GM19240 (cell line): ENCODE data around the gene PAXIP1.

Source experiments
- DNase-seq: peaks from one replicate; pipeline ENCODE4 v3.0.0; 2011; ENCODE audit warnings: low spot score; ENCODE audit not compliant: insufficient read length

Gene PAXIP1

DNA sequence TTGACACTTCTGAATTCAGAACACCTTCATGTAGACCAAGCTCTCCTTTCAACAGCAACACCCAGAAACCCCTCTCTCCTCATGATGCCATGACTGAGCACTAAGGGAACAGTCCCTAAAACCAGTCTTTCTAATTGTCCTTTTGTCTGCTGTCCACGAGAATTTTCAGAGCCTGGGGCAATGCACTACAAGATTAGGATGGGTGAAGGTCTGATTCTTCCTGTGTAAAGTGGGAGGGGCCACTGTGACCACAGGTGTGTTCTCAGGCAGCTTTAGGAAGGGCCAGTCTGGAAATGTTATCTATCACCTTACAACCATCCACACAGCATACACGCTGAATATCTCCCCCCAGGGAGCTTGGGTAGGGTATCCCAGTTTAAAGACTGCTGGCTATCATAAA is 7.9 kb downstream of the PAXIP1 start:
- no peak for DNase-seq

DNA sequence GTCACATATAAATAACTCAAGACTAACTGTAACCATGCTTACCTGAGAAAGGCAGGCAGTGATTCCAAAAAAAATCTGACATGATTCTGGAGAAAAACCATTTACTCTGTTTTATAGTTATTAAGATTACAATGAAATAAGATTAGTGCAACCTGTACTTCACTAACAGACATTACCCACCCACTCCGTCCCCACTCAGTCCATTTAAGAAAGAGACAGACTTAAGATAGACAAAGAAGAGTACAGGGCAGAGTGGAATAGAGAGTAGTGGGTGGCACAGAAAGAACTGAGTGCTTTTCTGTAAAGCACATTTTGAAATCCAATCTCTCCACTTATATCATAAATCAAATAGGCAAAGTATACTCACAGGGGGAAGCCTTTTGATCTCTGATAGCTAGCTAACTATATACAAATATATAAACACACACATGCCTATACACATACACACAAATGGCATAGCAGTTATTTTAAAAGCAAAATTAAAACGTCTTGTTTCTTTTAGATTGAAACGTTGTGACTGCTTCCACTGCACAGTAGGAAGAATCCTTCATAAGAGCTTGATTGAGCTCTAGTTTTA is 11.9 kb downstream of the PAXIP1 start:
- DNase-seq = no peak

DNA sequence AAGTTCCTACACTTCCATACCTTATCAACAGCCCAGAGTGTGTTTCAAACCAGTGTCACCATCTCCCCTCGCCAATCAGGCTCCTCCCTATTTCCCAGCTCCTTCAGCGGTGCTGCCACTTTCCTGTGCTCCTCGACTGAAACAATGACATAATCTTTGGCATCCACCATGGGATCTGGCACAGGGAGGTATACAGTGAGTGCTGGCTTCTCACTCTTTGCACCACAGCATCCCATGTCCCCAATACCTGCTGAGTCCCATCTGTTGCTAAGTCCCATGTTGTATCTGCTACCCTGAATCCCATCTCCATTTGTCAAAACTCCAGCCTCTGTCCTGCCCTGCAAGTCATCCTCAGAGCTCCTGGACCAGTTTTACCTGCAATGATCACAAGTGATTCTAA is 15.4 kb downstream of the PAXIP1 start:
- DNase-seq = no peak

DNA sequence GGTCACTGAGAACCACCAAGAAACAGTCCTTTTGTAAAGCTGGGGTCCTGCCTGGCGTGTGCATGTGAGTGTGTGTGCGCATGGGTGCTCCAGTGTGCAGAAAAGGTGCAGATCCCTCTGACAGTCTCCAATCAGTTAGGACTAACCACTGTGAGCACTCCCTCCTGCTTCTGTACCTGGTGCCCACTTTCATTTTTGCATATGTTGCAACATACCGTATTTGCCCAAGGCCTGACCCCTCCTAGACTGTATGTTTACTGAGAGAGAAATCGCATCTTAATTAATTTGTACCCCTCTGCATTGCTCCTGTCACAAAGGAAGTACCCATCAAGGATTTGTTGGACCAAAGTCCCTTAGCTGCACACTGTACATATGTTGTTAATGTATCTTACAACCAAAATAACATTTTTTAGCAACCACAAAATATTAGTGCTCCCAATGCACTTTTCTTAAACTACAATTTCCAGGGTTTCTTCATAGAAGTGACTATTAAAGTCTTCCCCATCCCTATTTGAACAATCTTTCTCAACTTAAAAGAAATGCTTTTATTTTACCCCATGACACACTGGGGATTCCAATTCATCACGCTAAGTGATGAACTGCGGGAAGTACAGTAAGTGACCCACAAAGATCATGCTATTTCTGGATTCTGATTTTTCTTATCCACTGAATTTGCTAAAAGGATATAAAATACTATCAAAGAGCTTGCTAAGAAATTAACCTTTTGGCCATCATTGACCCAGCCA is 16.6 kb downstream of the PAXIP1 start:
- no peak for DNase-seq

DNA sequence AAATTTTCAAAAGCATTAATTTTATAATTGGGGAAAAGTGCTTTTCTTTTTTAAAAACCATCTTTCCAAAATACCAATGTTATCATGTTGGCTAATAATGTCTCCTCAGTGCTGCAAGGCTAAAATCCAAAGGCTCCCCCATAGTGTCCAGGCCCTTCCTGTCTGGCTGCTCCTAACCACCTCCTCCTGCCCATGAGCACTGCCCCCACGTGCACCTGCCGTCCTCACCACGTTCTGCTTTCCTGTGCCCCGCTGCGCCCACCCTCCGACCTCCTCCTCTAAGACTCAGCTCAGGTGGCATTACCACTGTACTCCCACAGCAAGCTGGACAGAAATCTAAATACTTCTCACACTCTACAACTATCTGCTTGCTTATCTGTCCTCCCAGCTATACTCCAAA is 17.7 kb downstream of the PAXIP1 start:
- no peak for DNase-seq

DNA sequence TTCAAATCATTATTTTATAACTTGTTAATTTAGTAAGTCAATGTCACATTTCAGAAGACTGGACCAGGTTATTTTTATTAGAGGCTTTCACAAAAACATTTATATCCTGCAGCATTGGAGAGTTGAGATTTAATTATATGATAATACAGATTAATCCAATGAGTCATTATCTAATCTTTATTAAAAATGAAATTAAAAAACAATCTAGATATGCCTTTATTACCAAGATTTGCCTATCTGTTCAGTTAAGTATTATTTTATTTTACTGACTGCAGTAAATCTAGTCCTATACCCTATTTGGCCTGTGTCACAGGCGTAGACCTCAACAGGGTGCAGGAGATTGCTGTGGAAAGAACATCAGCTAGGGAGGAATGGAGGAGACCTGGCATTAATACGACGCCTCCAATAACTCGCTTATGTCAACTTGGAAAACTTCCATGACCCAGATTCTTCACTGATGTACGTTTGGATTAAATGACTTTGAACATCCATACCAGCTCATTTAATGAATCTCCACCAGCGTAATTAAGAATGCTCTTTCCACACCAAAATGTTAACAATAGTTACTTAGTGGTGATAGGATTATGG is 18.2 kb downstream of the PAXIP1 start:
- no peak for DNase-seq

DNA sequence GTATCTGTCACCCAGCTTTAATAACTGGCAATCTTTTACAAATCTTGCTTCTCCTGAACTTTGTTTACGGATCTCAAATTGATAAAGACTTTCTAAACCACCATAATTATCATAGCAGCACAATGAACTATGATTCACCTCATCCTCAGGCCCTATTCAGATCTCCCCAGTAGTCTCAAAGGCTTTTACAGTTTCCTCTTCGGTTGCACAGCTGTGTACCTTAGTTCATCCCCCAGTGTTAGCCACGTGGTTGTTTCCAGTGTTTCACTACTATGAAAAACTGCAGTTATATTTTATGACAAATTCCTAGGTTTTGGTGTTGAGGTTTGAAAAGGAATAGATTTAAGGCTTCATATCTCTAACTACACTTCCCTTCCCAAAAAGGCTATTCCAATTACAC is 24.9 kb downstream of the PAXIP1 start:
- DNase-seq = no peak

DNA sequence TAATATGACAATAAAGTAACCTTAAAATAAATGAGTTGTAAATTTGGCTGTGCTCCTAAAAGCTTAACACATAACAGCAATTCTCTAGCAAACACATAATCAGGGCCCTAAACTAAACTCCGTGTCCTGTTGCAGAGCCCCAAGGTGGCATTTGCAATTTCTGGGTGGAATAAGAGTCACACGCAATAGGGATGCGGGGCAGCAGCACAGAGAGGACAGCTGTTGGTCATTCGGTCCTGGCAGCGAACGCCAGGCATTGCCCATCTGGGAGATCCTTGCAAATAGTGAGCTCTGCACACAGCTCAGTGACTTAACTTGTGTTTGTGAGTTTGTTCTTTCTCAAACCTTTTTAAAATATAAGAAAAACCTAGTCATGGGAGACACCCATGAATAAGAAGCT is 25.7 kb downstream of the PAXIP1 start:
- no peak for DNase-seq

DNA sequence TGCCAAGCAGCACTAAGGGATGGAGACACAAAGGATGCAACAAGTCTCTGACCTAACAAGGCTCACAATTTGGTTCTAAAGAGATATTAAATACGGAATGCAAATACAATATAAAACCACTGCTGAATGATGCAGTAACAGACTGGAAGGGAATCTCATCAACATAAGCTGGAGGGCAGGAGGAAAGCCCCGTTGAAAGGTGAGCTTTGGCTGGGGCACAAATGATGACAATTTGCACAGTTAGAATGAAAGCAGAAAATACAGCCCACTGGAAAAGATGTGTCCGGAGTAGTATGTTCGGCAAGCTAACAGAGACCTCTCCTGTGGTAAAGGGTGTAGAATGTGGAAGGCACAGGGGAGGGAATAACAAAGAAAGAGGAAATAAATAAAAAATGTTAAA is 26.1 kb downstream of the PAXIP1 start:
- no peak for DNase-seq

DNA sequence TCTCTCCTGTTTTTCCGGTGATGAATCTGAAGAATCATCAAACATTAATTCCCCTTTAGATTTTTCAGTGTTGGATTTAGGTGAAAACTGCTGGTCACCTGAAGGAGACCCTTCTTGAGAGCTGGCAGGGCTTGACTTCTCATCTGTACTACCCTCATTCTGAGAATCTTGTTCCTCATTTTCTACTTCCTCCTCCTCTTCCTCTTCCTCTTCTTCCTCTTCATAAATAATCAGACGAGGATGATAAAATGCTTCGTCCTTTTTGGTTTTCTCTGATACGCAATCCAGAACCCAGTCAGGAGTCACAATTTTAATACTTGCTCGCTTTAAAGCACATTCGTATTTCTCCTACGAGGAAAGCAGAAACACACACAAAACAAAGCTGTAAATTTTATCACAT is 26.9 kb downstream of the PAXIP1 start:
- no peak for DNase-seq

DNA sequence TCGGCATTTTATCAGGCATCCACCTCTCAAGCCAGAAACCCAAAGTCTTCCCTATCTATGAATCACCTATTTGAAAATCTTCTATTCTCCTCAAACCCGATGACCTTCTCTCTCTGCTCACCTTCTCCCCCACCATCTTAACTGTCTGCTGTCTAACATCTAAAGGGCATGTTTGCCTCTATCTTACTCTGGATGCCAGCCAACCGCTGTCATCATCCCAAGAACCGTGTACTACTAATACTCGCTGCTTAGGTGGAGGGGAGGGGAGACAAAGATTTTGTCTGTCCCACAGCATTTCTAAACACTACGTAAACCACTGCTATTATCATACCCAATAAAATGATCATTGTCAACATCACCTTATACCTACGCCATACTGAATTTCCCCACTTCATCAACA is 29.5 kb downstream of the PAXIP1 start:
- DNase-seq = no peak

DNA sequence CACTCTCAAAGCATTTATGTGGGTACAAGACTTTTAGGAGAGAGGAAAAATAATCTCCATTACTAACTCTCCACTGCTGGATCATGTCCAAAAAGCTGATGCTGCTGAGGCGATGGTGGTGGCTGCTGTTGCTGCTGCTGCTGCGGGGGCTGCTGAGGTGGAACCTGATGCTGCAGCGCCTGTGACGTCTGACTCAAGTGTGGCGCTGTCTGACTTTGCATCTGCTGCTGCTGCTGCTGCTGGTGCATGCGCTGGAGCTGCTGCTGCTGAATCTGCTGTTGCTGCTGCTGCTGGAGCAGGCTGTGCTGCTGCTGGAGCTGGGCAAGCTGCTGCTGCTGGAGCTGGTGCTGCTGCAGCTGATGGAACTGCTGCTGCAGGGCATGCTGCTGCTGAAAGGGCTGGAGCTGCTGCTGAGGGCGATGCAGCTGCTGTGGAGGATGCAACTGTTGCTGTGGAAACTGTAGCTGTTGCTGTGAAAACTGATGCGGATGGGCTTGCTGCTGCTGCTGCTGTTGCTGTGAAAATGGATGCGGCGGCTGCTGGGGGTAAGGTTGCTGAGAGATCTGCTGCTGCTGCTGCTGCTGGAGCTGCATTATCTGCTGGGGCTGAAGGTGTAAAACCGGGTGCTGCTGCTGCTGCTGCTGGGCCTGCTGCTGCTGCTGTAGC is 34.5 kb downstream of the PAXIP1 start:
- no peak for DNase-seq

DNA sequence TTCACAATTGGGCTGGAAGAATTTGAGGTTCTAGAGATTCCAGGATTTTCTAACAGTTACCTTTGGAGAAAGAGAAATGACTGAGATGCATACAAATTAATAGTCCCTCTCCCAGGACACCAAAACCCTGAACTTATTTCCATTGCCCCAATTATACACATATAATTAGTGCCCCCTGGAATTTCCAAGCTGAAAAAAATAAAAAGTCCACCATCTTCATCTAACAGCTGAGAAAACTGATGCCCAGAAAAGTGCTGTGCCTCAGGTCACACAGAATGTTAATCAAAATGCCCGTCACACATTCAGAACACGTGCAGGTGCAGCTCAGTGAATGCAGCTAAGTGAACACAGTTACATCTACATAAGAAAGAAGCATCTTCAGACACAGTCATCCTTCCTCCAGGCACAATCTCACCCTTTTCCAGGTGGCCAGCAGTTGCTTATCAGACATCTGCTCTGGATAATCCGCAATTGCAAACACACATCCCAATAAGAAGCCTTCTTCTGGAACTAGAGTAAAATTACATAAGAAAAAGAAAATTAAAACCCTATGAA is 35.4 kb downstream of the PAXIP1 start:
- DNase-seq = no peak

DNA sequence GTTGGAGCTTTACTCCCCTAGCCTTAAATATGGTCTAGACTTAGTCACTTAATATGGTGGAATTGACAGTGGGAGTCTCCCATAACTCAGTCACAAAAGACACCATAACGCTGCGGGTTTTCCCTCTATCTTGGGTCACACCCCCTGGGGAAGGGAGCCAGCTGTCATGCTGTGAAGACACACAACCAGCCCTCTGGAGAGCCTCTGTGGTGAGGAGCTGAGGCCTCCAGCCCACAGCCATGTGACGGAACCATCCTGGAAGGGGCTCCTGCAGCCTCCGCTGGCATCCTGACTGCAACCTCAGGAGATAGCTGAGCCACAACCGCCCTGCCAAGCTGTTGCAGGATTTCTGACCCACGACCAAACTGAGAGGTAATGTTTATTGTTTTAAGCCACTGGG is 37.9 kb downstream of the PAXIP1 start:
- no peak for DNase-seq

DNA sequence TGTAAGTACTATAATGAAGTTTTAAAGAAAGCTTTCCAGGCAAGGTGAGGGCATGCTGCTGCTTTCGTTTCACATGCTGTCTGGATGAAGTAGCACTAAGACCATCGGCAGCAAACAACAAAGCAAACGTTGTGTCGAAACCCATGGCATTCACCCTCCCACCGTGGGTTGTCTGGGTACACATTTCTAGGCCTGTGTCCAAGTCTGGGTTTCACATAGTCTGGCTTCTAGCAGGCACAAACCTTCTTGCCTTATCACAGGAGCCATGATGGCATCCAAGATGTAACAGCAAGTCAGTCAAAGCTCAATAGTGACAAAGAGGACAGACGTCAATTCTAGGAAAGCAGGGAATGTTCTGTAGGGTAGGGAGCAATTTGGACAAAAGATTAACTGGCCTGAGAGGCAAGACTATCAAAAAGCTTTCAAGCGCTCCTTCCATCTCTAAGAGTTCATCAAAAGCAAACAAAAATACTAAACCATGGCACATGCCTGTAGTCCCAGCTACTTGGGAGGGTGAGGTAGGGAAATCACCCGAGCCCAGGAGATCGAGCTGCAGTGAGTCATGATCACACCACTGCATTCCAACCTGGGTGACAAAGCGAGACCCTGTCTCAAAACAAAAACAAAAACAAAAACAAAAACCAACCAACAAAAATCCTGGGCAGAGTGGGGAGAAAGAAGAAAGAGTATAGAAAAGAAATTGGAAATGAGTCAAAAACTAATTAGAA is 42.7 kb downstream of the PAXIP1 start:
- no peak for DNase-seq

DNA sequence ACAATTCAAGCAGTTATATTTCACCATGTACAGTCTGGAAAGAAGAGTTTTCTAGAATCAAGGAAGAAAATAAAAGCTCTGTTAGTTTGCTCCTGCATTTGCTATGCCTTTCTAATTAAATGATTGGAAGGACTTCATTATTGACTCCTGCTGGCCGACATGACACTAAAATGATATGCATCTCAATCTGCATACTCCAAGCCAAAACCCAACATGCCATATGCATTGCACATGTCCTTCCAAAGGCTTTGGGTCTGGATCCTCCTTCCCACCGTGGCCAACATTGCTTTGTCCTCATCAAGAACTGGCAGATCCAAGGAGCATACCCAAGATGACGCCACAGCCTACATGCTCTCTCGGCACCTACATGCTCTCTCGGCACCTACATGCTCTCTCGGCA is 46.5 kb downstream of the PAXIP1 start:
- DNase-seq = no peak

DNA sequence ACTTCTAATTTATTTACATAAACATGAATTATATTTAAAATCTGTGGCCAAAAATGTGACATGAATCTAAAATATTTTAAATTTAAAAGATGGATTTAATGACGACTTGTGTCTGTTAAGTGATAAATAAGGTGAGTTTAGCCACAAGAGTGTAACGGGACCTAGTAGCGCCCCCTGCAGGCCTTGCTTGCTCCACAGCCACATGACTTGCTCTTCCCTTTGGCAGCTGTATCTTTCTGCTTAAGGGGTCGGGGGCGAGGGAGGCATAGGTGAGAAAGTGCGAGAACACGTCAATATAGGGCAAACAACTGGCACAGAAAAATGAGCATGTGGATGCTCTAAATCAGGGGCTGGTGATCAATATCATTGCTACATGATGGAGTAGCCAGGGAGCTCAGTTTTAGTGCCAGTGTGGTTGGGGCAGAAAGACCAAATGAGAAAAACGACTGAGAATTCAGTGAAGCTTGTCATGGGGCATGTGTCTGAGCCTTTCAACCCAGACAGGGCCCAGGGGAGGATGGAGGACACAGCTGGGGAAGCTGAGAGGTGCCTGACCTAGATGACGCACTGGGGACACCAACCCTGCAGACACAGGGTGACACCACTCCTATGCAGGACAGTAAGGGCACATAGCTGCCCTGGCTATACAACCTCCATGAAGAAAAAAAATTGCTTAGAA is 49.8 kb downstream of the PAXIP1 start:
- DNase-seq = no peak

DNA sequence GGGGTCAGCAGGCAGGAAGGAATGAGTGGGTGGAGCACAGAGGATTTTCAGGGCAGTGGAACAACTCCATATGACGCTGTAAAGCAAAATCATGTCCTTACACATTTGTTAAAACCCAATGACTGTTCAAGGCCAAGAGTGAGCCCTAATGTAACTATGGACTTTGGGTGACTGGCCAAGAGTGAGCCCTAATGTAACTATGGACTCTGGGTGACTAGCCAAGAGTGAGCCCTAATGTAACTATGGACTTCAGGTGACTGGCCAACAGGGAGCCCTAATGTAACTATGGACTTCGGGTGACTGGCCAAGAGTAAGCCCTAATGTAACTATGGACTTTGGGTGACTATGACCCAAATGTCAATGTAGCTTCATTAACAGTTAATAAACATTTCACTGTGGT is 52.0 kb downstream of the PAXIP1 start:
- DNase-seq = no peak

DNA sequence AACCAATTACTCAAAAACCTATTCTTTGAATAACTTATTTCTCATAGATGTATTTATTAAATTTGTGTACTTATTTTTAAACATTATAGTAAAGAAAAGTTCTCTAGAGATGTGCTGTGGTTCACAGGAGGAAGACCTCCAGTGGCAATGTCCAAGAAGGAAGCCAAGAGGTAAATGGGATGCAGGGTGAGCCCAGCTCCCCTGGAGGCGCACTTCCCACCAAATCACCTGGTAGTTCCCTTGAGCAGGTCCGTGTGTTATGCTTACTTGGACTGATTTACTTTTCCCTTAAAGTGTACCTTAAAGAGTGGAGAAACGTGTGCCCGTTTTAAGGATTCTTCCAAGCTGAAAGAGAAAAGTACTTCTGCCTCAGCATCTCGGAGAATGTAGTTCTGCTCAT is 55.3 kb downstream of the PAXIP1 start:
- DNase-seq = no peak

DNA sequence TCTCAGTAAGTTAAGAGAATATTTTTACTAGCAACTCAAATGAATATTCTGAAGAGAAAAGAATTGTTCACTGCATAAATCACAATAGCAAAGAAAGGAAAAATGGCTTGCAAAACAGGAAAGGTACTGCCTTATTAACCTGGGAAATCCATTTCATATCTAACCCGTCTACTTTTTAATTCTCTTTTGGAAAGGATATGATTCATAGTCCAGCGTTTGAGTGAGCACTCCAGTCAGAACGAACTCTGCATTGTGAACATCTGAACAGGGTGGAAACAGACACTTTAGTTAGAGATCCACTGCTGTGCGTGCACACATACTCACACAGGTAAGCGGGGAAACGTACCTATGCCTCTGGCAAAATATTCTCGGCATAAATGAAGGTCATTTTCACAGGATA is 56.8 kb downstream of the PAXIP1 start:
- DNase-seq = no peak

DNA sequence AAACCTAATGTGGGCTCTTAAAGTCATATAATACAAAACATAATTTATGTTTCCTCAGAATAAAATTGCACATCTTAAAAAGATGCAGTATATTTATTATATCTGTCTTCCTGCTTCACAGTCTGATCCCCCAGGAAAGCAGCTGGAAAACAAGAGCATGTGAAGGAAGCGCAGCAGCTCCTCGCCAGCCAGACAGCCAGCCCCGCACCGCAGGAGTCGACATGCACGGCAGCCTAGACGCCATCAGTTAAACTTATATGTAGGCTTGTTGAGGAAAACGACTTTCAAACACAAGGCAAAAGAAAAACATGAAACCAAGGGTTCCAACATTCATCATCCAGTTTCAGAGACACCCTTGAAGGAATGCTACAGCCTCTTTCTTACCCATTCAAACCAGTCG is 59.0 kb downstream of the PAXIP1 start:
- no peak for DNase-seq
